ENCODE measurements around the gene RNF39.

RNF39 gene

DNA sequence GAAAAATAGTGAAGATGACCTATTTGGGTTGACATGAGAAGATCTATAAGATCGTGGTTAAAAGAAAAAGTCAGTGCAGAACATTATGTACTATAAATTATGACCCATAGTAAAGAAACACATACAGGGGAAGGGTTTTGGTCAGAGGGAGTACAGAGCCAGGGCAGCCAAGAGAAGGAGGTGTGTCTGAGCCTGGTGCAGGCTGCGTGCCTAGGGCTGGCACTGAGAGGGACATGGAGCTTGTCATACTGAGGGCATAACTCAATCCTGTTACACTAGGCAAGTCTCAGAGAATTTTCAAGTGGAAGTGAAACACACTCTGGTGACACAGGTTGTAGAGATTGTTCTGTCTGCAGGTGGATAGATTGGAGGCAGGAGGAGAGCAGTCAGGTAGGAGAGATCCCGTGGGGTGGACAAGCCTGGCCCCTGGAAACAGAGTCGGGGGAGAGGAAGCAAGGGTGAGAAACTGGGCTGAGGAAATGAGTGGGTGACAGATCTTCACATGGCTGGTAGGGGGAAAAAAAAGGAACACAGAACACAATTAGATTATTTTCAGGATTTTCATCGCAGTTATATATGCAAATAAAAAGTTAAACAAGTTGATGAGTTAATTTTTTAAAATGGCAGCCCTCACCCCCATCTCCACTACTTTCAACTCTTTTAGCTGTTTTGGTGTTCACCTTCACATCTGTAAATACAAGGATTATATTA lies 18.5 kb upstream of the RNF39 start:
- DNase-seq: no peak

DNA sequence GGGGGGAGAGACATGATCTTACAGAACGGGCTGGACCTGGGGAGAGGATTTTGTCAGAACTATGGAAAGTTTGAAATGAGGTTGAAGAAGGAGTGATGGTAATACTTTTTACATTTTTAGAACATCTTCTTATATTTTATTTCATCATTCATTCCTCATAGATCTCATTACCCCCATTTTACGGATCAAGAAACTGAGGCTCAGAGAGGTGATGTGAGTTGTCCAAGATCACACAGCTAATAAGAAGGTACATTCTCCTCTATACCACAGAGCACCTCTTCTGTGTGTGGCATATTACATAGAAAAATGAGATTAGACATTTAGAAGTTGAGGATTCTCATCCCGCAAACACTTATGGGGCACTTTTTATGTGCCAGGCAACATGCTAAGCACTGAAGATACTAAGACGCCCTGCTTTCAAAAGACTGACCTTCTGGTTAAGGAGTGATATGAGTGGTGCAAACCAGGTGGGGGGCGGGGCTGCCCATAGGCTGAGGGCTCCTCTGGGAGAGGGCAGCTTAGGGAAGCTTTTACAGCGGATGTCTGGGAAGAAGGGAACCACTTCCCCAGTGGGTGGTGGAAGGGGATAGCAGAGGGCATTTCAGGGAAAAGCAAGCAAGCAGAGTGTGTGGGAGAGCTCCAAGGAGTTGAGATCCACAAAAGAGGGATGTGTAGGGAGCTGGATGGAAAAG lies 17.4 kb upstream of the RNF39 start:
- no peak for DNase-seq

DNA sequence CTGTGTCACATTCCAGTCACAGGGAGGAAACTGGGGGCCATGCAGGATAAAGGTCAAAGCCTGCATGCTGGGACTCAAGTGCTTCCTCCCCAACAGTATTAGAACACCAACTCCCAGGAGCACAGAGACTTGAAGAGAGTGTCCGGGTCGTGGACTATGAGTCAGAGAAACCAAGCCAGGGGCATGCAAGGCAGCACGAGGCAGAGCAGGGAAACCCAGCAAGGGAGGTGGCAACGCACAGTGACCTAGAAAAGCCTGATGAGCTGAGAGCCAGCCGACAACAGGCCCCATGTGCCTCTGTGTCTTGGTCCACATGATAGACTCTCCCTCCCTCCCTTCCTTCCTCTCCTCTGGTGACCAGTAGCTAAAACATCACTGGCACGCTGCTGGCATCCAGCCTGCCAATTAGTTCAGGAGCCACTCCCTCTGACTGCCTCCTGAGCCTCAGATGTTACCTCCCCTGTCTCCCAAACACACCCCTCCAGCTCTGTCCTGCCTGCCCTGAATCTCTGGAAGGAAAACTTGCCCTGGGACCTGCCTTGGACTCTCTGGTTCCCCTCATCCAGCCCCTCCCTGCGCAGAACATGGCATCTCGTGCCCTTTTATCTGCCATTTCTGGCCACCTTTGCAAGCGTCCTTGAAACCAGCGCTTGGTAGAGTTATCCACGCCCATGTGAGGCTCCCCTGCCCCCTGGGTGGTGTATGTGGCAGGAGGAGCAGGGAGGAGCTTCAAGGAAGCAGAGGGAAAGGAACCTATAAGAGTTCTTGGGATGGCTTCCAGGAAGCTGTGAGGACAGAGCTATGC lies 16.2 kb upstream of the RNF39 start:
- DNase-seq: no peak

DNA sequence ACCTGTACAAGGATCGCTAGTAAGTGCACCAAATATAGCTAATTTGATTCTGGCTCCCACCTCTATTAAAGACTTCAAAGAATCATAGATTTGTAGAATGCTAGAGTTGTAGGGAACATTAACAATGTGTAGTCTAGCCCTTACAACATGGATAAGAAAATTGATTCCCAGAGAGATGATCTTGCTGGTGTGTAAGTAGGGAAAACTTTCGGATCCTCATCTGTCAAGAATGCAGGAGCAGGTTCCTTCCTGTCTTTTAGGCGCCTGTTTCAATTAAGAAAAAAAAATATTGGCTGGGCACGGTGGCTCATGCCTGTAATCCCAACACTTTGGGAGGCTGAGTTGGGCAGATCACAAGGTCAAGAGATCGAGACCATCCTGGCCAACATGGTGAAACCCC lies 12.3 kb upstream of the RNF39 start:
- no peak for DNase-seq

DNA sequence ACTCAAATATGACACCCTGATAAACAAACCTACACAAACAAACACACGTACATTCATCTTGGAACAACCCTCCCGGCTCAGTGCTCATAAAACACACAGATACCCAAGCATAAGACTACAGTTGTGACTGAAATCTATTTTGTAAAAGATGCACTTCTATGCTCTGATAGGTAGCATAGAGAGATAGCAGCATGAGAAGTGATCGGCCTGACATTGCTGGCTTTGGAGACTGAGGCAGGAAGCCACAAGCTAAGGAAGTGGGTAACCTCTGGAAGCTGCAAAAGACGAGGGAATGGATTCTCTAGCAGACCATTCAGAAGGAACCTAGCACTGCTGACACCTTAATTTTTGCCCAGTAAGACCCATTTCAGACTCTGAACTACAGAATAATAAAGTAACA lies 1.6 kb upstream of the RNF39 start:
- DNase-seq: no peak

DNA sequence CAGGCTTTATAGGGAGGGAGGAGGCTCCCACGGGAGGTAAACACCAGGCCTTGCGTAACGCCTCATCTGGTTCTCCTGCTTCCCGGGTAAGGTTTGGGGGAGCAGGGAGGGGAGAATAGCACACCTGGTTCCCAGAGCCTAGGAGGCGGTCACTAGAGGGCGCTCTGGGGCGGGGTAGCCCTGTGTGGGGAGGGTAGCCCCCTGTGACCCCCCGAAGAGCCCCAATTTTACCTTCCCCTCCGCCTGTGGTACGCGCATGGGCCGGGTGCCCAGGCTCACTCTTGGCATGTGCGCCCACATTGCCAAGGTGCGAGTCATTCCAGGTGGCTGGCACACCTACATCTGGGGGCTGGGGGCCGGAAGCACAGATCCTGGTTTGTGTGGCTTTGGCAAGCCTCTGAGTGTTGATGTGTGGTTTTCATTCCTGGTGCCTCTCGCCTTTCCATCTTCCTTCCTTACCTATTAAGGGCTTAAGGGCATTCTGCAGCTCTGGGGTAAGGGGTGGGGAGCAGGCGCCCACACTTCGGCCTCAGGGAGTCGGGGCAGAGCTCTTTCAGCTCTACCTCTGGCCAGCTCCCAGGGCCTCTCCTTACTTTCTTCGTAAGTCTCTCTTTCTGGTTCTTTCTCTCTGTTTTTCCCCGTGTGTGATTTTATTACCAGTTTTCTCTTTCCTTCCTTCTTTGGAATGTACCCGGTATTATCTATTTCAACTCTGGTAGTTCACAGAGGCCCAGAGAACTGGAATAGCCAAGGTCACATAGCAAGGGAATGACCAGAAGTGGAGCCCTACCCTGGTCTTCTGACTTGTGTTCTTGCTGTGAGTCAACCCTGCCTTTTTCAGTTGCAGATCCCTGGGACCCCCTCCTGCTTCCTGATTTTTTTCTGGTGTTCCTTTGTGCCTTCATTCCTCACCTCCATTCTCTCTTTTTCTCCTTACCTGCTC lies 492 bp upstream of the RNF39 start:
- peak in 1 of 2 experiments; percentile 35 for DNase-seq

DNA sequence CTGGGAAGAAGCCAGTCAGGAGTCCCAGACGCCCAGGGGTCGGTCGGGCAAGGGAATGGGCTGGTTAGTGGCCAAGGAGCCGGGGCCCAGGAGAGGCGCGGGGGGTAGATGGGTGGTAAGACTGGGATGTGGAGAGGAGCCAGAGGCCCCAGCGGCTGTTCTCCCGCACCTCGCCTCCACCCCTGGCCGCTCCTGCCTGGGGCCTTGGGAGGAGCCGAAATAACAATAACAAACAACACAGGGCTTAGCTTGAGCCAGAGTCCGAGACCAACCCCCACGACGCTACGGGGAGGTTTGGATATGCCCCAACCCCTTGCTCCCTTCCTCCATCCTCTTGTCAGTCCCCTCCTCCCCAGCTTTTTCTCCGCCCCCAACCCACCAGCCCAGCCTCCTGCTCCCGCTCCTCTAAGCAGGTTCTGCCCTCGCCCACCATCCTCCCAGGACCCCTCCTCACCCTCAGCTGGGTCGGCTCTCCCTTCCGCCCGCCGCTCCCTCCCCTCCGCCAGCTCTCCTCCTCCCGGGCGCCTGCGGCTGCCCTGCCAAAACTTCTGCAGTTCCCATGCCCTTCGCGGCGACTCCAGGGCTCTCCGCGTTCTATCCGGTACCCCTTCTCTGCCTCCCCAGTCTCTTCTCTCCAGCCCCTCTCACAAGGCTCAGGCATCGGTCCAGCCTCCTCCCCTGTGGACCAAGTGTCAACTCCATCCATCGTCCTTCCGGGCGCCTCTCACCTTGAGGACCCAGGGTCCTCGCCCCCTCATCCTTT lies 1.1 kb downstream of the RNF39 start:
- no peak for DNase-seq

DNA sequence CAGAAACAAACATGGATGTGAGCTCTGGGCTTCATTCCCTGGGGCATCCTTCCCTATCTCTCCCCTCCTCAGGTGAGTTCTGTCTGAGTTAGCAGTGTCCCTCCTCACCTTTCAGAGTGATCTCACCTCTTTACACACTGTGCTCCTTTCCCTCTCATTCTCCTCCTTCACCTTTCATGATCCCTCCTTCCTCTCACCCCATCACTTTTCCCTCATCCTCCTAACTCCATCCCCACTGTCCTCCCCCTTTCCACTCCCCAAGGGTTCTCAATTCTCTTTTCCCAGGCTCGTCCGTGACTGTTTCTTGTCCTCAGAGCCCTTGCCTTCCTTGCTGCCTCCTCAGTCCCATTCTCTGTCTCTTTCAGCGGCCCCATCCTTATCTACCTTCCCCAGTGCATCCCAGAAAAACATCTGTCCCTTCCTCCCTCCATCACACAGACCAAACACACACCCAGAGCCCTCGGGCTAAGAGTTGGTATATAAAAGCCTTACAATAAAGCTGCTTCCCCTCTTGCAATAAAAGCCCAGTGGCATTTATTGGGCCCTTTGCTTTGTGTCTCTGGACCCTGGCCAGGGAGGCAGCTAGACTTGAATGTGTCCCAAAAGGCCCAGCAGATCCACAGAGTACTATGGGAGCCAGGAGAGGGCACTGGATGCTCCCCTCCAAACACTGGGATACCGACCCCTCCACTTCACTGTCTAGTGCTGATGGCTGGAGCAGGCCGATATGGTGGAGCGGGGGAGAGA lies 1.9 kb downstream of the RNF39 start:
- no peak for DNase-seq

DNA sequence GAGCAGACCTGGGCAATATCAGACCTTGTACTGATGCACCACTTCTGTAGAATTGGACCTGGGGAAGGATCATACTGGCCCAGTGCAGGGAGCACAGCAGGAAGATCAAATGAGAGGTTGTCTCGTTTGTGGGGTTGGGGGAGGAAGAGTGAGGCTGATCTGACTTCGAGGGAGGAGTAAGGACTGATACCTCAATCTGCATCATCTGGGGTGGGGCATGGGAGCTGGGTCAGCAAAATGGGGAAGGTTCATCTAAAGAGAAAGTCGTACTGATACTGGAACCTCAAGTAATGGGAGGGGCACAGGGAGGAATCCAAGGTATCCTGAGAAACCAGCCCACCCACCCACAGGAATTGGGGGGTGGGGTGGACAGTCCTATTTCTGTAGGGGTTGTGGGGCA lies 3.7 kb downstream of the RNF39 start:
- DNase-seq: no peak

DNA sequence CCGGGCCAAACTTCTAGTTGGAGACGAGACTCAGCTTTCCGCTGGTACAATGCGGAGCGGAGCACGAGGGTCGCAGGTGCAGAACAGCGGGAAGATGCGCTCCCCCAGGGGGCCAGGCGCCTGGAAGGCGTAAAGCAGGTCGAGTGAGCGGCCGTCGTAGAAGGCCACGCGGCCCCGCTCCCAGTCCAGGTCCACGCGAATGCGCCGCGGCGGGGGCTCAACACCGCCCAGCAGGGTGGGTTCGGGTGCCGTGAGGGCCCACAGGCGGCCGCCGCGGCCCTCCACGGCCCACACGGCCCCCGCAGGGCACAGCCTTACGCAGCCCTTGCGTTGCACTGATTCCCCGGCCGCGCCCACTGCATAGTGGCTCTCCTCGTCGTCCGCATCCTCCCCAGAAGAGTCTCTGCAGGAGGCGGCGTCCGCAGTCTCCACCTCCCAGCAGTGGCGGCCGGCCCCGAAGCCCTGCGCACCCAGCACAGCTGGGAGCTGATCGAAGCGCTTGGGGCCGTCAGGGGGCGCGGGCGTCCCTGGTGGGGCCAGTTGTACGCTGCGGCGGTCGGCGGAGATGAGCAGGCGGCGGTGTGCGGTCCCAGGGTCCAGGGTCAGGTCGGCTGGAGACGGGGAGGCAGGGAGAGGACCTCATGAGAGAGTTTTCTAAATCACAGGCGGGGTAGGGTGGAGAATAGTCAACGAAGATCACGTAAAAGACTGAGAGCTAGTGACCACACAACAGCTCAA lies 4.3 kb downstream of the RNF39 start:
- peak; percentile 30 to 43 for DNase-seq

DNA sequence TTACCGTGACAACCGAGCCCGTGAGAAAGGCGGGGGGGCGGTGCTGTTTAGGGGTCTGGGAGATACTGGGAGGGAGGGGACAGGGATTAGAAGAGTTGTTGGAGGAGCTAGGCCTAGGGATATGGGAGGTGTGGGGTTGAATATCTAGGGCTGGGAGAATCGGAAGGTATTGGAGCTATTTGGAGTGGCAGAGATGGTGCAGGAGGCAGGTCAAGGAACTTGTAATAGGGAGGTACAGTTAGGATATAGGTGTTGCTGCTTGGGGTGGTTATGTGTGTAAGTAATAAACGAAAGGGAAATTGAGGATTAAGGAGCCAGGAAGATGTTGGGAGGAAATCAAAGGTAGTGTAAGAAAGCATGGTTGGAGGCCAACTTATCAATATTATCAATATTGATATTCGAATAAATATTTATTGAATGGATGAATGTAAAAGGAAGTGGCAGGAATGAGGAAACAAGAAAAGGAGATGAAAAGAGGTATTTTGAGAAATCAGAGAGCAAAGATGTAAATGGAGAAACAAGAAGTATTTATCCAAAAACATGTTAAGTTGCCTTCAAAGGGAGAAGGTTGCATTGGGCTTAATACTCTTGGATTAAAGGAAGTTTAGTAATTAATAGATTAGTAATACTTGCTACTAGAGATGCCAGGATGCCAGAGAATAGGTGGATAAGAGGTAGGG lies 8.0 kb downstream of the RNF39 start:
- DNase-seq: no peak

DNA sequence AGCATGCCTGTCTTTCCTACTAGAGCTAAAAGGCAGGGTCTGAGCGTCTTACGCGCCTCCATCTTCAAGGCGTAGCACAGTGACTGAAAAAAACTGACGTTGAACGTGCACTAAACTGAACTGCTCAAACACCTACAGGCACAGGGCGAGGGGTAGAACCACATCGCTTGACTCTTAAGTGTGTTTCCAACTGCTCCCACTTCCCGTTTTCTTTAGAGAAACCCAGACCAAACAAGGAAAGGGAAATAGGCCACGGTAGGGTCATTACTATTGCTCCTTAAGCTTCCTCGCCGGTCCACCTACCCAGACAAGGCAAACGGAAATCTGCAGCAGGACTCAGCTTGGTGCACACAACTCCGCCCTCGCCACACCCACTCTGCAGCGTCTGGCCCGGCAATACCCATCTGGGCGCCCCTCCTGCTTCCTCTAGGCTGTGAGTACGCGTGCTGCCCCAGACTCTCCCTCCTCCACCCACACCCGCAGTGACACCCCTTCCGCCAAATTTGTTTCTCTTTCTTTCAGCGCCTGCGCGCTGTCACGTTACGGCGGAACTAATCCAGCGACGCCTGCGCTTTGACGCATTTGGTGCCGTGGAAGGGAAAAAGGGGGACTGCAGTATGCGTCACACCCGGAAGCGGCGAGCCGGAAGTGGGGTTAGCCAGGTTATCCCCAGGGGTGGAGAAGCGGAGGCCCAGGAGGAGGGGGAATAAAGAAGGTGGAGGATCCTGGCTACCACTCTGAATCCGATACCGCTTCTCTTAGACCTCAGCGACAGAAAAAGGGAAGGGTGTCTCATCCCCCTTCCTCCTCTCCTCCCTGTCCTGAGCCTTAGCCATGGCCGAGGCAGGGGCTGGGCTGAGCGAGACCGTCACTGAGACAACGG lies 8.8 kb downstream of the RNF39 start, which contains the start of gene PPP1R11:
PPP1R11 (plus strand) TSS at position 622 of the 883 bp plus-strand sequence; CDS start at position 835, 213 bp downstream.
- peak; percentile 98 for DNase-seq

DNA sequence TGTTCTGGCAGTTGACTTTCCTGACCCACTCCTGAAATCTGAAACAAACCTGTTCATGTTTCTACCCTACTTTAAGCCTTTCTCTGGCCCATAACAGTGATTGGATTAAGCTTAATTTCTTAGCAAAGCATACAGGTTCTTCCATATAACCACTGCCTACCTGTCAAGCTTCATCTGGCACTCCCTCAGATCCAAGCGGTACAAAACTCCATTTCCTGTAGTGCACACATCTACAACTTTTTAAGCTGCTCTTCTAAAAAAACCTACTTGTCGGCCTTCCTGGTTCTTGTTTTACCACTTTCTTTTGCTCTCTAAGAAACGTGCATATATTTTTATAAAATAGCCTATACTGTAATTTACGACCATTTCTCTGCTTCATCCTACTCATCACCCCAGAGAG lies 9.5 kb downstream of the RNF39 start:
- no peak for DNase-seq

DNA sequence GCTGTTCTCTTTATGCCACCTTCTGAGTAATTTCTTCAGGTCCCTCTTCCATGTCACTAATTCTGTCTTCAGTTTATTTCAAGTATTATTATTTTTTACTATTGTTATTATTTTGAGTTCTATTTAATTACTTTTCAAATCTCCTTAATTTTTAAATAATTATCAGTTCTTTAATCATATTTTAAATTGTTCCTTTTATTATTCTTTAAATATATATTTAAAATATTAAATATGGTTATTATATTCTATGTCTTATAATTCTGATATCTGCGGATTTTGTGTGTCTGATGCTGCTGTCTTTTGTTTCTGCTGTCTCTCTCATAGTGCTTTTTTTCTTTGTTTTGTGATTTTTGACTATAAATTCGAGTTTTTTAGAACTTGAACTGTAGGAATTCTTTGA lies 12.3 kb downstream of the RNF39 start:
- no peak for DNase-seq

DNA sequence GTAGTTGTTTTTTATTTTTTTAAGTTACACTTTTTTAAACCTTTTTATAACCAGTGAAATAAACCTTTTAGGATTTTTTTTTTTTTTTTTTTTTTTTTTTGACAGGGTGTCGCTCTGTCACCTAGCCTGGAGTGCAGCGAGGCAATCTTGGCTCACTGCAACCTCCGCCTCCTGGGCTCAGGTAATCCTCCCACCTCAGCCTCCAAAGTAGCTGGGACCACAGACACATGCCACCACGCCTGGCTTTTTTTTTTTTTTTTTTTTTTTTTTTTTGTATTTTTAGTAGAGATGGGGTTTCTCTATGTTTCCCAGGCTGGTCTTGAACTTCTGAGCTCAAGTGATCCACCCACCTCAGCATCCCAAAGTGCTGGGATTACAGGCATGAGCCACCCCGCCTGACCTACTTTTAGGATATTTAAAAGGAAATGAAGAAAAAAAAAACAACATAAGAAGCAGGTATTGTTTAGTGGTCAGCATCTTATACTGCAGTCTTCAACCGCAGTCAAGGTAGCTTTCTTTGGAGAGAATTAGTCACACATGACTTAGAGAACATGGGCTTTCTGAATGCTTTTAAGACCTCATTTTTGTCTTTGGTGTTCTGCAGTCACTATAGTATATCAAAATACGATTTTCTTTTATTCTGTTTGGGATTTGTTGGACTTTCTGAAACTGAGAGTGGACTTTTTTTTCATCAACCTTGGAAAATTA lies 12.9 kb downstream of the RNF39 start:
- no peak for DNase-seq

DNA sequence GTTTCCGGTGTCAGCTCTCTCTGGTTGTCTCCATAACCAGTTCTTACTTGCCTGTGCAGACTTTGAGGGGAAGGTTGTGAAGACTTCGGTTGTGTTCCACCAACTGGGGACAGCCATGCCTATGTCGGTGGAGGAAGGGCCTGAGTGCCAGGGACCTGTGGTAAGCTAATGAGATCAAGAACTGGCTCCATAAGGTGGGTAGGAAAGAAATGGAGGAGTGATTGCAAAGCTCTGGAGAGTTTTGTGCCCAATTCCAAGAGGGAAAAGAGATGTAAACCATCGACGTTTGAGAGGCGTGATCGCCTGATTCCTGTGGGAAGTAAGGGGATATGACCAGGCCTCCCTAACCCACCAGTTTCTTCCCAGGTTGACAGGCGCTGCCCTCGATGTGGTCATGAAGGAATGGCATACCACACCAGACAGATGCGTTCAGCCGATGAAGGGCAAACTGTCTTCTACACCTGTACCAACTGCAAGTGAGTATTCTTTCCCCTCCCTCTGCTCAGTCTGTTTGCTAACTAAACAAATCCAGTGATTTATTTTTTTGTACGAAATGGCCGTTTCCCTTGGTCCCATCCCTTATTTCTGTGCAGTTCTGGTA lies 13.6 kb downstream of the RNF39 start:
- DNase-seq: no peak

DNA sequence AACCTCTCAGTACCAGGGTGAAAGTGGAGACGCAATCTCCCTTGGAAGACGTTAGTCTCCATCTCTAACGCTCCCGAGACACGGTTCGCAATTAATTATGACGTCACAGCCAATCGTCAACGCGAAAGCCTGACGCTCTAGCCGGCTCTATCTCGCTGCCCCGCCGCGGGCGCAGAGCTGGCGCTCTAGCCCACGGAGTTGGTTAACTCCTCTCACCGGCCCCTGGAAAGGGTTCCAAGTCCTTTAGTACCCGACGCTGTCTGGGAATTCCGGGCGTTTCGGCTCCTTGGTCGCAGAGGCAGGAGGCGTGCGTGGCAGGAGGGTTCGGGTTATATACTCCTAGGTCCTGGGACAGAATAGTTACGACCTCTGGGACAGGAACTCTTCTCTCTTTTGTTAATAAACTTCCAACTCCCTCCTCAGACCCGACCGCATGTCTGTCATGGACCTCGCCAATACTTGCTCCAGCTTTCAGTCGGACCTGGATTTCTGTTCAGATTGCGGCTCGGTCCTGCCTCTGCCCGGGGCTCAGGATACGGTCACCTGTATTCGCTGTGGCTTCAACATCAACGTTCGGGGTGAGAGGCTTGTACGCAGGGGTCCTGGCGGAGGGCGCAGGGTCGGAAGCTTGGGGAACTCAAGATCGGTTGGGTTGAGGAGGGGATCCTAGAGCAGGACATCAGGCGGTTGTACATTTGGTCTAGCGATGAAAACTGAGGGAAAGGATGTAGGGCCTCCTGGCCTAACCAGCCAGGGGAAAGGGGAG lies 14.3 kb downstream of the RNF39 start, which contains the start of gene POLR1H:
POLR1H (plus strand) TSS at position 174 of the 766 bp plus-strand sequence; CDS start at position 434, 260 bp downstream.
- DNase-seq: peak; percentile 87 to 88
